Panc1 (cell line): ENCODE results near the gene JAG1.

ENCODE experiments used
- CTCF ChIP-seq: fragments of 450-650 bp; IDR thresholded peaks from 2 replicates; pipeline ENCODE4 v1.5.1; 2017; ENCODE audit warnings: mild to moderate bottlenecking
- REST ChIP-seq, 2 experiments: IDR thresholded peaks; 2 replicates each; pipeline ENCODE4 v1.6.1; 2011 to 2012; ENCODE audit warnings: low read depth in 2 of 2, control low read depth in 1 of 2, low read length in 1 of 2, mild to moderate bottlenecking in 1 of 2, moderate library complexity in 1 of 2; ENCODE audit not compliant: insufficient read depth in 1 of 2
- SIN3A ChIP-seq: IDR thresholded peaks from 2 replicates; pipeline ENCODE4 v1.6.1; 2012; ENCODE audit warnings: low read depth, mild to moderate bottlenecking, low read length, moderate library complexity, borderline replicate concordance; ENCODE audit not compliant: insufficient read depth

DNA sequence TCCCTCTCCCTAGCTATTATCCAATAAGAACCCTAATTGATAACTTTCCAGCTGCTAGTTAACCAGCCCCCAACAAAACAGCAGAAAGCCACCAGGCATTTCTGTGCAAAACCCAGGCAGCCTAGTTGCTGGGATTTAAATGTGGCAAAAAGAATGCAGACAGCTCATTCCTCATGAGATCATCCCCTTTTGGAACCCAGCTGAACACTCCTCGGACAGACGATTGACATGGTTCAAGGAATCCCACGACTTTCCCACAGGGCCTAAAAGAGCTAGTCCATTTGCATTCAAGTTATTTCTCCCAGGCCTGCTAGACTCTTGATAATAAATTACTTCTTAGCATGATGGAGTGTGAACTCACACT, 24.0 kb downstream of the JAG1 start:
- no peak for TF ChIP-seq CTCF
- TF ChIP-seq REST (IDR thresholded peaks at IDR 0.05; ENCODE audit: insufficient read depth in 1 of 2, low read depth in 2 of 2, low read length in 1 of 2), result no peak
- no peak for TF ChIP-seq SIN3A
